ENCODE measurements around the gene TDRD5. TPM values are rescaled to one million over a fixed set of nuclear protein-coding genes. Genes with fewer than 3 reads are reported as not detected.

The TDRD5 gene
- total RNA-seq, 1 experiment from 2014 or later = 0.66 TPM

DNA sequence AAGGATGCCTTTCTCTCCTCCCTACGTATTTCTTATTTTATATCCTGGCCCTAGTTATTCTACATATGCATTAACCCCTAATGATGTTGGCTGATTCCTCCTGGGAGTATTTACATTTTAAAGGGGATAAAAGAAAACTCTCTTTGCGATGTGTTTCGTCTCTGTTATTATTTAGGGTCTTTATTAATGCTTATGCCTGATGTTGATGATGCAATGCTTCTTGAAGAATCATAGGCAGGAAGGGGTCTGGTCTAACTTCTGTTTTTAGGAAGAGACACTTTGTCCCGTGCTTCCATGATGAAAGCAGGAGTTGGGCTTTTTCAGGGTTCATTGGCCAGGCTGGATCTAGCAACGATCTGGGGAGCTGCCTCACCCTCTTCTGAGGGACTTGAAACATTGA lies 15.1 kb upstream of the TDRD5 start (continued):
- TF ChIP-seq FOXP1 (CRISPR knock-in tag; IDR thresholded peaks at IDR 0.05; ENCODE audit: borderline replicate concordance) (no peak), FOXK1 (CRISPR knock-in tag; IDR thresholded peaks at IDR 0.05) (no peak)
- TF ChIP-seq, protein P1, sequence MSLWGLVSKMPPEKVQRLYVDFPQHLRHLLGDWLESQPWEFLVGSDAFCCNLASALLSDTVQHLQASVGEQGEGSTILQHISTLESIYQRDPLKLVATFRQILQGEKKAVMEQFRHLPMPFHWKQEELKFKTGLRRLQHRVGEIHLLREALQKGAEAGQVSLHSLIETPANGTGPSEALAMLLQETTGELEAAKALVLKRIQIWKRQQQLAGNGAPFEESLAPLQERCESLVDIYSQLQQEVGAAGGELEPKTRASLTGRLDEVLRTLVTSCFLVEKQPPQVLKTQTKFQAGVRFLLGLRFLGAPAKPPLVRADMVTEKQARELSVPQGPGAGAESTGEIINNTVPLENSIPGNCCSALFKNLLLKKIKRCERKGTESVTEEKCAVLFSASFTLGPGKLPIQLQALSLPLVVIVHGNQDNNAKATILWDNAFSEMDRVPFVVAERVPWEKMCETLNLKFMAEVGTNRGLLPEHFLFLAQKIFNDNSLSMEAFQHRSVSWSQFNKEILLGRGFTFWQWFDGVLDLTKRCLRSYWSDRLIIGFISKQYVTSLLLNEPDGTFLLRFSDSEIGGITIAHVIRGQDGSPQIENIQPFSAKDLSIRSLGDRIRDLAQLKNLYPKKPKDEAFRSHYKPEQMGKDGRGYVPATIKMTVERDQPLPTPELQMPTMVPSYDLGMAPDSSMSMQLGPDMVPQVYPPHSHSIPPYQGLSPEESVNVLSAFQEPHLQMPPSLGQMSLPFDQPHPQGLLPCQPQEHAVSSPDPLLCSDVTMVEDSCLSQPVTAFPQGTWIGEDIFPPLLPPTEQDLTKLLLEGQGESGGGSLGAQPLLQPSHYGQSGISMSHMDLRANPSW (CRISPR knock-in tag; conservative IDR thresholded peaks at IDR 0.05; ENCODE audit: low read depth) = no peak

DNA sequence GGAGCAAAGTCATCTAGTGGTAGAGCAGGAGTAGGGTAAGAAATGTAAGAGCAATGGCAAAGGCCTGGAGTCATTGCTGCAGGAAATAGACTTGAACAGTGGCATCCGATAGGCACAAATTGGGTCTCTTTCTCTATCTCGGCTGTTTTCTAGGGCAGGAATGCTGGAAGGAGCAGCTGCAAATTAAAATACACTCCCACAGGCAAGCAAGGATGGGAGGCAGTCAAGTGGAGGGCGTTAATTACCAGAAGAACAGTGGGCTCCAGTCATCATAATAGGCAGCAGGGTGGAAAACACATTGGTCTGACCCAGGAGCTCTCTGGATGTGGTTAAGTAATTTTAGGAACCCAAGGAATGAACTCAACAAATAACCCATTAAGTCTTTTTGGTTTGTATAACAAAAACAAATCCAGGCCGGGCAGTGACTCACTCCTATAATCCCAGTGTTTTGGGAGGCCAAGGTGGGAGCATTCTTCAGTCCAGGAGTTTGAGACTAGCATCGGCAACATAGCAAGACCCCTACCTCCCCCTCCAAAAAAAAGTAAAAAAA lies 7.8 kb upstream of the TDRD5 start:
- no peaks in the 10 kb centered on the region for H3K9me3 Mint-ChIP-seq
- ChIA-PET CTCF (interaction anchor here (0.9 to 1.1 kb wide), 2 partner anchors 8 to 230 kb away, joined by 3 to 8 read pairs; partner anchors contain the start of gene NPHS2), POLR2A (interaction anchor here (0.6 kb wide), 2 partner anchors 35 to 54 kb away, joined by 3 to 4 read pairs; no protein-coding TSS in a partner anchor)
- ATAC-seq (no peak), DNase-seq (ENCODE audit: low spot score) (no peak)
- peaks cover 25% of the 10 kb centered on the region for H3K4me1 Mint-ChIP-seq
- H3K27me3 Mint-ChIP-seq (ENCODE audit: low read depth) = peaks cover 56% of the 10 kb centered on the region
- H3K36me3 Mint-ChIP-seq = no peaks in the 10 kb centered on the region
- TF ChIP-seq JAZF1 (CRISPR knock-in tag; IDR thresholded peaks at IDR 0.05) = no peak
- TF ChIP-seq, protein P2, sequence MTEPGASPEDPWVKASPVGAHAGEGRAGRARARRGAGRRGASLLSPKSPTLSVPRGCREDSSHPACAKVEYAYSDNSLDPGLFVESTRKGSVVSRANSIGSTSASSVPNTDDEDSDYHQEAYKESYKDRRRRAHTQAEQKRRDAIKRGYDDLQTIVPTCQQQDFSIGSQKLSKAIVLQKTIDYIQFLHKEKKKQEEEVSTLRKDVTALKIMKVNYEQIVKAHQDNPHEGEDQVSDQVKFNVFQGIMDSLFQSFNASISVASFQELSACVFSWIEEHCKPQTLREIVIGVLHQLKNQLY (CRISPR knock-in tag; IDR thresholded peaks at IDR 0.05) = no peak
- TF ChIP-seq, protein P3, sequence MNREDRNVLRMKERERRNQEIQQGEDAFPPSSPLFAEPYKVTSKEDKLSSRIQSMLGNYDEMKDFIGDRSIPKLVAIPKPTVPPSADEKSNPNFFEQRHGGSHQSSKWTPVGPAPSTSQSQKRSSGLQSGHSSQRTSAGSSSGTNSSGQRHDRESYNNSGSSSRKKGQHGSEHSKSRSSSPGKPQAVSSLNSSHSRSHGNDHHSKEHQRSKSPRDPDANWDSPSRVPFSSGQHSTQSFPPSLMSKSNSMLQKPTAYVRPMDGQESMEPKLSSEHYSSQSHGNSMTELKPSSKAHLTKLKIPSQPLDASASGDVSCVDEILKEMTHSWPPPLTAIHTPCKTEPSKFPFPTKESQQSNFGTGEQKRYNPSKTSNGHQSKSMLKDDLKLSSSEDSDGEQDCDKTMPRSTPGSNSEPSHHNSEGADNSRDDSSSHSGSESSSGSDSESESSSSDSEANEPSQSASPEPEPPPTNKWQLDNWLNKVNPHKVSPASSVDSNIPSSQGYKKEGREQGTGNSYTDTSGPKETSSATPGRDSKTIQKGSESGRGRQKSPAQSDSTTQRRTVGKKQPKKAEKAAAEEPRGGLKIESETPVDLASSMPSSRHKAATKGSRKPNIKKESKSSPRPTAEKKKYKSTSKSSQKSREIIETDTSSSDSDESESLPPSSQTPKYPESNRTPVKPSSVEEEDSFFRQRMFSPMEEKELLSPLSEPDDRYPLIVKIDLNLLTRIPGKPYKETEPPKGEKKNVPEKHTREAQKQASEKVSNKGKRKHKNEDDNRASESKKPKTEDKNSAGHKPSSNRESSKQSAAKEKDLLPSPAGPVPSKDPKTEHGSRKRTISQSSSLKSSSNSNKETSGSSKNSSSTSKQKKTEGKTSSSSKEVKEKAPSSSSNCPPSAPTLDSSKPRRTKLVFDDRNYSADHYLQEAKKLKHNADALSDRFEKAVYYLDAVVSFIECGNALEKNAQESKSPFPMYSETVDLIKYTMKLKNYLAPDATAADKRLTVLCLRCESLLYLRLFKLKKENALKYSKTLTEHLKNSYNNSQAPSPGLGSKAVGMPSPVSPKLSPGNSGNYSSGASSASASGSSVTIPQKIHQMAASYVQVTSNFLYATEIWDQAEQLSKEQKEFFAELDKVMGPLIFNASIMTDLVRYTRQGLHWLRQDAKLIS (CRISPR knock-in tag; IDR thresholded peaks at IDR 0.05; ENCODE audit: borderline replicate concordance) = no peak
- TF ChIP-seq, protein P4, sequence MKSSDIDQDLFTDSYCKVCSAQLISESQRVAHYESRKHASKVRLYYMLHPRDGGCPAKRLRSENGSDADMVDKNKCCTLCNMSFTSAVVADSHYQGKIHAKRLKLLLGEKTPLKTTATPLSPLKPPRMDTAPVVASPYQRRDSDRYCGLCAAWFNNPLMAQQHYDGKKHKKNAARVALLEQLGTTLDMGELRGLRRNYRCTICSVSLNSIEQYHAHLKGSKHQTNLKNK (CRISPR knock-in tag; IDR thresholded peaks at IDR 0.05) = no peak
- TF ChIP-seq CREB1 (CRISPR knock-in tag; IDR thresholded peaks at IDR 0.05) = no peak
- TF ChIP-seq, protein P5, sequence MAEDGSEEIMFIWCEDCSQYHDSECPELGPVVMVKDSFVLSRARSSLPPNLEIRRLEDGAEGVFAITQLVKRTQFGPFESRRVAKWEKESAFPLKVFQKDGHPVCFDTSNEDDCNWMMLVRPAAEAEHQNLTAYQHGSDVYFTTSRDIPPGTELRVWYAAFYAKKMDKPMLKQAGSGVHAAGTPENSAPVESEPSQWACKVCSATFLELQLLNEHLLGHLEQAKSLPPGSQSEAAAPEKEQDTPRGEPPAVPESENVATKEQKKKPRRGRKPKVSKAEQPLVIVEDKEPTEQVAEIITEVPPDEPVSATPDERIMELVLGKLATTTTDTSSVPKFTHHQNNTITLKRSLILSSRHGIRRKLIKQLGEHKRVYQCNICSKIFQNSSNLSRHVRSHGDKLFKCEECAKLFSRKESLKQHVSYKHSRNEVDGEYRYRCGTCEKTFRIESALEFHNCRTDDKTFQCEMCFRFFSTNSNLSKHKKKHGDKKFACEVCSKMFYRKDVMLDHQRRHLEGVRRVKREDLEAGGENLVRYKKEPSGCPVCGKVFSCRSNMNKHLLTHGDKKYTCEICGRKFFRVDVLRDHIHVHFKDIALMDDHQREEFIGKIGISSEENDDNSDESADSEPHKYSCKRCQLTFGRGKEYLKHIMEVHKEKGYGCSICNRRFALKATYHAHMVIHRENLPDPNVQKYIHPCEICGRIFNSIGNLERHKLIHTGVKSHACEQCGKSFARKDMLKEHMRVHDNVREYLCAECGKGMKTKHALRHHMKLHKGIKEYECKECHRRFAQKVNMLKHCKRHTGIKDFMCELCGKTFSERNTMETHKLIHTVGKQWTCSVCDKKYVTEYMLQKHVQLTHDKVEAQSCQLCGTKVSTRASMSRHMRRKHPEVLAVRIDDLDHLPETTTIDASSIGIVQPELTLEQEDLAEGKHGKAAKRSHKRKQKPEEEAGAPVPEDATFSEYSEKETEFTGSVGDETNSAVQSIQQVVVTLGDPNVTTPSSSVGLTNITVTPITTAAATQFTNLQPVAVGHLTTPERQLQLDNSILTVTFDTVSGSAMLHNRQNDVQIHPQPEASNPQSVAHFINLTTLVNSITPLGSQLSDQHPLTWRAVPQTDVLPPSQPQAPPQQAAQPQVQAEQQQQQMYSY (CRISPR knock-in tag; IDR thresholded peaks at IDR 0.05) = no peak
- TF ChIP-seq, protein P6, sequence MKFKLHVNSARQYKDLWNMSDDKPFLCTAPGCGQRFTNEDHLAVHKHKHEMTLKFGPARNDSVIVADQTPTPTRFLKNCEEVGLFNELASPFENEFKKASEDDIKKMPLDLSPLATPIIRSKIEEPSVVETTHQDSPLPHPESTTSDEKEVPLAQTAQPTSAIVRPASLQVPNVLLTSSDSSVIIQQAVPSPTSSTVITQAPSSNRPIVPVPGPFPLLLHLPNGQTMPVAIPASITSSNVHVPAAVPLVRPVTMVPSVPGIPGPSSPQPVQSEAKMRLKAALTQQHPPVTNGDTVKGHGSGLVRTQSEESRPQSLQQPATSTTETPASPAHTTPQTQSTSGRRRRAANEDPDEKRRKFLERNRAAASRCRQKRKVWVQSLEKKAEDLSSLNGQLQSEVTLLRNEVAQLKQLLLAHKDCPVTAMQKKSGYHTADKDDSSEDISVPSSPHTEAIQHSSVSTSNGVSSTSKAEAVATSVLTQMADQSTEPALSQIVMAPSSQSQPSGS (CRISPR knock-in tag; IDR thresholded peaks at IDR 0.05; ENCODE audit: borderline replicate concordance, low read depth) = no peak
- TF ChIP-seq ZNF138 (CRISPR knock-in tag; conservative IDR thresholded peaks at IDR 0.05) = no peak
- no peak for TF ChIP-seq RELA (CRISPR knock-in tag; IDR thresholded peaks at IDR 0.05; ENCODE audit: borderline replicate concordance)
- TF ChIP-seq, protein P7, sequence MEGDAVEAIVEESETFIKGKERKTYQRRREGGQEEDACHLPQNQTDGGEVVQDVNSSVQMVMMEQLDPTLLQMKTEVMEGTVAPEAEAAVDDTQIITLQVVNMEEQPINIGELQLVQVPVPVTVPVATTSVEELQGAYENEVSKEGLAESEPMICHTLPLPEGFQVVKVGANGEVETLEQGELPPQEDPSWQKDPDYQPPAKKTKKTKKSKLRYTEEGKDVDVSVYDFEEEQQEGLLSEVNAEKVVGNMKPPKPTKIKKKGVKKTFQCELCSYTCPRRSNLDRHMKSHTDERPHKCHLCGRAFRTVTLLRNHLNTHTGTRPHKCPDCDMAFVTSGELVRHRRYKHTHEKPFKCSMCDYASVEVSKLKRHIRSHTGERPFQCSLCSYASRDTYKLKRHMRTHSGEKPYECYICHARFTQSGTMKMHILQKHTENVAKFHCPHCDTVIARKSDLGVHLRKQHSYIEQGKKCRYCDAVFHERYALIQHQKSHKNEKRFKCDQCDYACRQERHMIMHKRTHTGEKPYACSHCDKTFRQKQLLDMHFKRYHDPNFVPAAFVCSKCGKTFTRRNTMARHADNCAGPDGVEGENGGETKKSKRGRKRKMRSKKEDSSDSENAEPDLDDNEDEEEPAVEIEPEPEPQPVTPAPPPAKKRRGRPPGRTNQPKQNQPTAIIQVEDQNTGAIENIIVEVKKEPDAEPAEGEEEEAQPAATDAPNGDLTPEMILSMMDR (IDR thresholded peaks at IDR 0.05) = no peak
- TF ChIP-seq, protein P8, sequence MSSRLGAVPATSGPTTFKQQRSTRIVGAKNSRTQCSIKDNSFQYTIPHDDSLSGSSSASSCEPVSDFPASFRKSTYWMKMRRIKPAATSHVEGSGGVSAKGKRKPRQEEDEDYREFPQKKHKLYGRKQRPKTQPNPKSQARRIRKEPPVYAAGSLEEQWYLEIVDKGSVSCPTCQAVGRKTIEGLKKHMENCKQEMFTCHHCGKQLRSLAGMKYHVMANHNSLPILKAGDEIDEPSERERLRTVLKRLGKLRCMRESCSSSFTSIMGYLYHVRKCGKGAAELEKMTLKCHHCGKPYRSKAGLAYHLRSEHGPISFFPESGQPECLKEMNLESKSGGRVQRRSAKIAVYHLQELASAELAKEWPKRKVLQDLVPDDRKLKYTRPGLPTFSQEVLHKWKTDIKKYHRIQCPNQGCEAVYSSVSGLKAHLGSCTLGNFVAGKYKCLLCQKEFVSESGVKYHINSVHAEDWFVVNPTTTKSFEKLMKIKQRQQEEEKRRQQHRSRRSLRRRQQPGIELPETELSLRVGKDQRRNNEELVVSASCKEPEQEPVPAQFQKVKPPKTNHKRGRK (CRISPR knock-in tag; IDR thresholded peaks at IDR 0.05; ENCODE audit: borderline replicate concordance) = no peak
- TF ChIP-seq ZNF263 (CRISPR knock-in tag; IDR thresholded peaks at IDR 0.05; ENCODE audit: low read depth) = no peak
- TF ChIP-seq, protein P9, sequence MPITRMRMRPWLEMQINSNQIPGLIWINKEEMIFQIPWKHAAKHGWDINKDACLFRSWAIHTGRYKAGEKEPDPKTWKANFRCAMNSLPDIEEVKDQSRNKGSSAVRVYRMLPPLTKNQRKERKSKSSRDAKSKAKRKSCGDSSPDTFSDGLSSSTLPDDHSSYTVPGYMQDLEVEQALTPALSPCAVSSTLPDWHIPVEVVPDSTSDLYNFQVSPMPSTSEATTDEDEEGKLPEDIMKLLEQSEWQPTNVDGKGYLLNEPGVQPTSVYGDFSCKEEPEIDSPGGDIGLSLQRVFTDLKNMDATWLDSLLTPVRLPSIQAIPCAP (CRISPR knock-in tag; IDR thresholded peaks at IDR 0.05) = no peak
- H3K4me3 Mint-ChIP-seq = no peak overlapping the region
- H3K27ac Mint-ChIP-seq = no peak overlapping the region

Measured in WTC11 (cell line).